Activated effector memory CD4-positive, alpha-beta T cell treated with Interleukin-2 at 50 U/mL for 16 hours (primary cell): ENCODE data around the gene PRAC1.
"Not testable (repeated sequence)": the region's sequence is repeated elsewhere in the genome, so short reads cannot be mapped to it uniquely, and the experiment has no call there.

Experiments
- DNase-seq: peaks from one replicate; pipeline ENCODE4 v3.0.0-alpha.2; 2020

Gene PRAC1

DNA sequence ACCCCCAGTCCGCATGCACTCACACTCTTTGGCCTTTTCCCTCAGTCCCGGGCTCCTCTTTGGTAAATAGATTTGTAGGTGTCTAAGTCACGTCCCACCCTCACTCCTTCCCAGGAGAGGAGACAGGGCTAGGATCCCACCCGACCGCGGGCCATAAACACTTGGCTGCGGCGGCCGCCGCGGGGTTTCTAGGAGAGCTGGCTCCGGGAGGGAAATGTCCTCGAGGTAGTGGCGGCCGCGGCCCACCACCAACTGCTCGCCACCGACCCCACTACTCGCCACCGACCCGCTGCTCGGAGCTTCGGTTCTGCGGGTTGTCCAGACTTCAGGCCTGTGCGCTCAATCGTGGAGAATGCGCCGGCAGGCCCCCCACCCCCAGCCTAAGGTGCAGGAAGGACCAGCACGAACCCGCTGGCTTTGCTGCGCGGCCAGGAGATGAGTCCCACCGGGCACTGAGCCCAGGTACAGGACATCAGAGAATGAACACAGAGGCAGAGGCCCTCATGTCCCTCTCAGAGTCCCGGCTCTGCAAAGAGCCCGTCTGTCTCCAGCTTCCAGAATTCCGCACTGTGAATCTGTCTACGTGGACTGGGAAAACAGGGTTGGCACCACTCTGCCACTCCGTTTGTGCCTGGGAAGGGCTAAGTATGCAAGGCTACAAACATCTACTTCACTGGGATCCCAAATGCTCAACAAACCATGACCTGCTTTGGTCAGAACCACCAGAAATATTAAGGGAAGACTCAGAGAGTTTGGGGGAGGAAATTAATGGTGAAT is 3.2 kb upstream of the PRAC1 start:
- no peak for DNase-seq

DNA sequence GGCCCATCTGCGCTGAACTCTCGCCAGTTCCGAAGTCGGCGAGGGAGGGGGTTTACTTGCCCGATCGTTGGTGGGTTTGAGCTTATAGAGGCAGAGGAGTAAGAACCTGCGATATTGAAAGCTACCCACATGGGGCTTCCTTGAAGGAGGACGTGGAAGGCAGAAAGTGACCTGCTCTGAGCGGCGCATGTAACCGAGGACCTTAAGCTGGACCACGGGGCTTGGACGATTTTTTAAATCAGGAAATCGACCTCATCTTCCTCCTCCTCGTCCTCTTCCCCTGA is 2.6 kb upstream of the PRAC1 start:
- DNase-seq, result no peak

DNA sequence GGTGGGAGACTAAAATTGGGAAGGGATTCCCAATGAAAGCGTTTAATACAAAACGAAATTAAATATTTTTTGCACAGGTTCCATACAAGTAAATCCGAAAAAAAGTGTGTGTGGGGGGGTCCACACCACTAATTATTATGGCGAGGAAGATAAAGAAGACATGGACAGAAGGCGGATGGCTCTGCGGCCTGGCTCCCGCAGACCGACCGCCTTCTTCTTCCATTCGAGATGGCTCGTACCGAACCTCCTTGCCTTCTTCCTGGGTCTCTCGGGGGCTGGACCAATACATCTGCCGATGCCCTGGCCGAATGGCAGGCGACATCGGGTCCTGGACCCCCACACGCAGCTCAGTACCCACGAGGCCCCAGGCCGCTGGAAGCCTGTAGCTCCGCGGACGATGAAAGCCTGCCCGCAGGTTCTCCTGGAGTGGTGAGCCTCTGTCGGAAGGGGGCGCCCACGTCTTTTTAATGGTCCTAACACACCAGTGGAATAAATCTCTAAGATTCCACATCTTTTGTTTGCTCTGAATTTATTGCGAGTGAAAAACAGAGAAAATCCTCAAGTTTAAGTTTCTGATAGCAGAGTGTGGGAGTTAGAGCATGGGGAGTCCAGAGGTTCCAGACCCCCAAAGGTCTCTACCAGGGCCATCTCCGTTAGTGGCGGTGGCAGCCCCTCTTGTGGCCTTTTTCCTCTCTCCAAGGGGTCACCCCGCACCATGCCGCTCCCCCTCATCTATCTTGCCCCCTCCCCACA is 2.1 kb upstream of the PRAC1 start:
- DNase-seq, result peak; percentile 51

DNA sequence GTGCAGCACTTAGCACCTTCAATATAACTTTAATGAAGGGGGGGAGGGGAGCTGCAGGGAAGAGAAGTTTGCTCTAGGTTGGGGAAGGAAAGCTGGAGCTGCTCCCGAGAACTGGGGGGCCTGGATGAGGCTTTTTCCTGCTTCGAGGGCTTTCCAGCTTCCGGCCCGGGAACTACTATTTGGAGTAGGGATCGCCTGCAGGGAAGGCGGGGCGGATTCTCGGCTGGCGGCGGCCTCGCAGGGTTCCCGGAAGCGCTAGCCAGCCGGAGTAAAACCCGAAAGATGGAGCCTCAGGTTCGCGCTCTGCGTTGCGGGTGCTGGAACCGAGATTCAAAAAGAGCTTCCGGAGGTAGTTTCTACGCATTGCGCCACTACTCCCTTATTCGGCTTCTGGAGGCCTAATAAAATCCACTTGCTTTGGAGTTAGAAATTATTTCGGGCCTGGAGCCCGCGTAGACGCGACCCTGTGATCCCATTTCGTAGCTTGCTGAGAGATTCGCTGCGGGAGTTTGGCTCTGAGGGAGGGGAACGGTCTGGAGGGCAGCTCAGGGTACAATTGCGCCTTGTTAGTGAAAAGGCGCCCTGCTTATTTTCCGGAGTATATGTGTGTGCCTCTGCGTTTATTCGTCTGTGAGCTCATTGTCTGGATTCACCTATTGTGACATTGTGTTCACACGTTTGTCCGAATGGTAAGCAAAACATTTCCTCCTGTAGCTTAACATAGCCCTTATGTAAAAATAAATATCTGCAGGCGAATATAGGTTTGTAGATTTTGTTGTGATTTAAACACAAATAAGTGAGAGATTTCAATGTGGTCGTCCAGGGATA is 1.3 kb upstream of the PRAC1 start:
- DNase-seq, result no peak

DNA sequence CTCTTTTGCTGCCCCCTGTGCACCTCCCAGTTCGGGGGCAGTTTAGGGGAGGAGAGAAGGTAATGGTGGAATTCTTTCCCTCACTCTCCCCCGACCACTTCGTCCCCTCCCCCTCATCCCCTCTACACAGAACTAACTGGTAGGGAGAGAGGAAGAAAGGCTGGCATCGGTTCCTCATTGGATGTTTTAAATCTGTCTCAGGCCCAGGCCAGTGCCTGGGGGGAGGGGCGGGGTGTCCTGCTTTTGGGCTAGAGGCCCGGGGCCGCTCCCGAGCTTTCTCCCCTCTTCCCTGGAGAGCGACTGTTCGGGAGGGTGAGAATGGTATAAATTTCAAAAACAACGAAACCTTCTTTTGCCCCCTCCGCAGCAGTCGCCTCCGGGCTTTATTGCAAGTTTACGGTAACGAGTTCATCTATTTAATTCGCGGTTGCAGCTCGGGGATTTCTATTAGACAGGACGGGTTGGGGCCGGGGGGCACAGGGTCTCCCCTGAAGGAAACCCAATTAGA is 651 bp upstream of the PRAC1 start, which contains the start of gene PRAC2:
TSS of gene PRAC2 (plus strand) at position 271 of the 508 bp plus-strand sequence. CDS start 1,226 bp downstream, outside the sequence.
- no peak for DNase-seq

DNA sequence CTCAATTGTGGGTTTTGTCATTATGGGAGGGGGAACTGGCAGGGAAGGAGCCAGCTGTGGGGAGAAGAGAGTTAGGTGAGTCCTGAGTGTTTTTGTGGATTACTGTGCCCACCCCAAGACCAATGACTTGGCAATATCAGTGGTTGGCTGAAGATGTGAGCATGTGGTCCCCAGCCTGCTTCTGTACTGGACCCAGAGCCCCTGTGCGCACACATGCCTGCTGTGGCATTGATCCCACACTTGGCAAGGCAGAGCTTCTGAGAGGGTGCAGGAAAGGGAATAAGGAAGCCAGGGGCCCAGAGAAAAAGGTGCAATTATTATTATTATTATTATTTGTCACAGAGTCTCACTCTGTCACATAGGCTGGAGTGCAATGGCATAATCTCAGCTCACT is 1.3 kb downstream of the PRAC1 start:
- DNase-seq, result no peak

DNA sequence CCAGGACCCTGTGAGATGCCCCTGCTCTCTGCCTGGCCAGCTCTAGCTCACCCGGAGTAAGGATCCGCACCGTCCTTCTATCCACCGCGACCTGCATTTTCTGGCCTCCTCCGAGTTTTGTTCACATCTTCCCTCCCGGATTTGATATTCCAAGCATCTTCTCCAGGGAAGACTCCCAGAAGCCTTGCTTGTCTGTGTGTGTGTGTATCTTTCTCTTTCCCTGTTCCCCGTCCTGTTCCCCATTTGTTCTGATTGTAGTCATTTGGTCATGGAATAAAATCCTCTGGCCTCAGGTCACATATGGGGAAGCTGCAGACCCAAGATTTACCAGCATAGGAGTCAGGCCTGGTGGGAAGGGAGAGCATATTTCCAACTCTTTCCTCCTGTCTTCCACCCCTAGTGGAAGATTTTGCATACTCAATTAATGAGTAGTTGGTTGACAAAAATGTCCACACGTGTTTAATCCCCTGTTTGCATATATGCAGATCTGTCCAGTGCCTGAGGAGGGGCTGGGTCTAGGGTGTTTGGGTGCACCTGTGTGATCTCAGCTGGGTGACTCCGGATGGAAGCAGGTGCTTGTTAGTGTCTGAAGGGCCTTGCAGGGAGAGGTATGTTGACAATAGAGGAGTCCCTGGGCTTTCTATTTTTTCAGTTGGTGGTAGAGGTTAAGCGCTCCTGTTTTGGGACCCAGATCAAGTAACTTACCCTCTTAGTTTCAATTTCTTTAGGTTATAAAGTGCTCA is 1.9 kb downstream of the PRAC1 start:
- DNase-seq, result no peak

DNA sequence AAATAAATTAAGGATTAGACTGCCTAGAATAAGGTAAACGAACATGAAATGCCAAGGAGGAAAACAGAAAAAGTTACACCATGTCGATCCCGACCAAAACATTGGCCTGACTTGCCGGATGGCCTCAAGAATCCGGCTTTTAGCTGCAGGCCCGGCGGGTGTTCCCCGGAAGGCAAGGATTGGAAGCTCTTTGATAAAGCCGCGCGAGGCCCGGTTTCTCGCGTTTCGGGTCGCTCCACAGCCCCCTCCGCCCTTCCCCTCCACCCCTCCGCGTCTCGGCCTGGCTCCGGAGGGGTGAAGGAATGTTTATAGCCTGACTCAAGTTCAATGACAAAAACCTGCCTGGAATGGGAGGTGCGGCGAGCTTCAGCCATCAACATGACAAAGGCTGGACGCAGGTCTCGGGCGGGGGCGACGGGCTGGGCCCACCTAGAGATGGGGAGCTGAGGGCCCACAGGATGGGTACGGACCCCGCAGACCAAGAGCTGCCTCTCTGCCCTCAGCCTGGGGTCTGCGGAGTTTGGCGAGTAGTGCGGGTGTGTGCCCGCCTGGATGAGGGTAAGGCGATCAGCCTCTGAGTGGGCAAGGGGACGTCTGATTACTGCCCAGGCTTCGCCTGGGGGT is 2.6 kb downstream of the PRAC1 start:
- no peak for DNase-seq

DNA sequence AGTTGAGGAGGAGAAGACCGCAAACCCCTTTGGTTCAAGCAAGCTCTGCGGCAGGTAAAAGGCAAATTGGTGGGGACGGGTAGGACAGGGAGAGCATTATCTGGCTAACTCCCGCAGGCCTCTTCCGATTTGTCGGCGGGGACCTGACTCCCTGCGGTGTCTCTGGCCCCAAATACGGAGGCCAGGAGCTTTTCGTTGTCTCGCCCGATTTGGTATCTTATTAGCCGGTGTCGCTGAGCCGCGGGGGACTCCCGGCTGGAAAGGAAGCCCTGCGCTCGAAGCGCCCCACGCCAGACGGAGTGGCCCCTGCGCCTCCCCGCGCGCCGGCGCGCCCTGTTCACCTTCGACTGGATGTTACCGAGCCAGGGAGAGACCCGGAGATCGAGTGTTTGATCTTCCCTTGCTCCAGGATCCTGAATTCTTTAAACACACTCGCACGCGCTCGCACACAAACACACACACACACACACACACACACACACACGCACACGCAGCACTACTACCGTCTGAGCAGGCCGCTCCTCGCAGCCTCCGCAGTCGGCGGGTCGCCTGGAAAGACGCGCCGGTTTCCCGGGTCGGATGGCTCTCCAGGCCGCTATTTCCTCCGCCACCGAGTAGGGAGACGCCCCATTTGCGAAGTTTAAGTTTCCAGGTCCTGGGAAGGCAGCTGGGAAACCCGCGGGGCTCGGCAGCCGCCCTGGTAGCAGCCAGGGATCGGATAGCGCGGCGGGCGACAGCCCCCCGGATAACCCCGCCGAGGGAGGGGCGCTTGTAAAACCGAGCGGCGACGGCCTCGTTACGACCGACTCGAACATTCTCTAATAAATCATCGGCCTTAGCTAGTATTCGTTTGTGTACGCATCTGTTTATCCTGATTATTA is 3.3 kb downstream of the PRAC1 start:
- no peak for DNase-seq

DNA sequence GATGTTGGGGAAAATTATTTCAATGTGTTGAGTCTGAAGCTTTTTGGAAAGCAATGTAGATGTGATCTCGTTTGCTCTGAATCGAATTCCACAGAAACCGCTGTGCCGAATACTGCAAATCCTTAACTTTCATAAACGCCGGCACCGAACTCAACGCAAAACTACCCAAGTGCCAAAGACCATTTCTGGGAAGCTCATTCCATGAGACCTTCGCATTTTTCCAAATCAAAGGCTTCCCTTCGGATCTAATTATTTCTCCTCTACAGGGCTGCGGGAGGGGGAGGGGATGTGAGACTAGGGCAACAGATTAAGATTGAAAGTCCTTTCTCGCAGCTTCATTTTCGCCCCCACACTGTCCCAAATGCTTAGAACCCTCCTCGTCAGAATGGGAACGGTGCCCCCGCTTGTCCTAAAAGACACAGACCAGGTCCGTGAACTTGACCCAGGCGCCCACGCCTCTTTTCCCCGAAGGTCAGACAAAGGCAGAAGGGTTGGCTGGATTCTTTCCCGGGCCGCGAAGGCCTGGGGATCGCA is 4.0 kb downstream of the PRAC1 start:
- DNase-seq, result no peak

DNA sequence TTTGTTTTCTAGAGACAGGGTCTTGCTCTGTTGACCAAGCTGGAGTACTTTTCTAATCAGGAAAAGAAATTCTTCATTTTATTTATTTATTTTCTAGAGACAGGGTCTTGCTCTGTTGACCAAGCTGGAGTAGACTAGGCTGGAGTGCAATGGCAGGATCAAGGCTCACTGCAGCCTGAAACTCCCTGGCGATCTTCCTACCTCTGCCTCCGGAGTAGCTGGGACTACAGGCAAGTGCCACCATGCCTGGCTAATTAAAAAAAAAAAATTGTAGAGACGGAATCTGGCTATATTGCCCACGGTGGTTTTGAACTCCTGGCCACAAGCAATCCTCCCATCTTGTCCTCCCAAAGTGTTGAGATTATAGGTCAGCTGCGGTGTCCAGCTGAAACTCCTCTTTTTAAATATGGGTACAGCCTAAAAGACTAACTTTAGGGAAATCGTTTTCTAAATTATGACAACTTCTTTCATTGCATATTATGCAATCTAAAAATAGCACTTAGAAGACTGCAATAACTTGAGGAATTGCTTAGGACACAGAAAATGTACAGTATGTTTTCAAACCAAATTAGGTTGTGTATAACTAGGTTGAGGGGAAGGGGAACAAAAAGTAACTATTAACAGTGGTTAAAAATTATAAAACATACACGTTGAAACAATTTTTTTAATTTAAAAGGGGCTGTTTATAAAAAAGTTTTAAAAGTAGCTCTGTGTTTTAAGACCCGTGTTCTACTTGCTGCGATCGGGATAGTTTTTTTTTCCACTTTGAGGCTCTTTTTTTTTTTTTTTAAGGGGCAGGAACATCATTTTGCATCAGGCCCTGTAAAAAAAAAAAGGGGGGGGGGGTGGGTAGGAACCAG is 4.7 kb downstream of the PRAC1 start:
- no peak for DNase-seq

DNA sequence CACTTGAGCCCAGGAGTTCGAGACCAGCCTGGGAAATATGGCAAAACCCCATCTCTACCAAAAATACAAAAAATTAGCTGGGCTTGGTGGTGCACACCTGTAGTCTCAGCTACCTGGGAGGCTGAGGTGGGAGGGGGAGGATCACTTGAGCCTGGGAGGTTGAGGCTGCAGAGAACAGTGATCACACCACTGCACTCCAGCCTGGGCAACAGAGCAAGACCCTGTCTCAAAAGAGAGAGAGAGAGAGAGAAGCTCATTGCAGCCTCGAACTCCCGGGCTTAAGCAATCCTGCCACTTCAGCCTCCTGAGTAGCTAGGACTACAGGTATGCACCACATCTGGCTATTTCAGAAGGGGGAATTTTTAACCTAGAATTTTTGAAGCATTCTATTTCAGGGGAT is 5.8 kb downstream of the PRAC1 start:
- DNase-seq, result not testable (repeated sequence)

DNA sequence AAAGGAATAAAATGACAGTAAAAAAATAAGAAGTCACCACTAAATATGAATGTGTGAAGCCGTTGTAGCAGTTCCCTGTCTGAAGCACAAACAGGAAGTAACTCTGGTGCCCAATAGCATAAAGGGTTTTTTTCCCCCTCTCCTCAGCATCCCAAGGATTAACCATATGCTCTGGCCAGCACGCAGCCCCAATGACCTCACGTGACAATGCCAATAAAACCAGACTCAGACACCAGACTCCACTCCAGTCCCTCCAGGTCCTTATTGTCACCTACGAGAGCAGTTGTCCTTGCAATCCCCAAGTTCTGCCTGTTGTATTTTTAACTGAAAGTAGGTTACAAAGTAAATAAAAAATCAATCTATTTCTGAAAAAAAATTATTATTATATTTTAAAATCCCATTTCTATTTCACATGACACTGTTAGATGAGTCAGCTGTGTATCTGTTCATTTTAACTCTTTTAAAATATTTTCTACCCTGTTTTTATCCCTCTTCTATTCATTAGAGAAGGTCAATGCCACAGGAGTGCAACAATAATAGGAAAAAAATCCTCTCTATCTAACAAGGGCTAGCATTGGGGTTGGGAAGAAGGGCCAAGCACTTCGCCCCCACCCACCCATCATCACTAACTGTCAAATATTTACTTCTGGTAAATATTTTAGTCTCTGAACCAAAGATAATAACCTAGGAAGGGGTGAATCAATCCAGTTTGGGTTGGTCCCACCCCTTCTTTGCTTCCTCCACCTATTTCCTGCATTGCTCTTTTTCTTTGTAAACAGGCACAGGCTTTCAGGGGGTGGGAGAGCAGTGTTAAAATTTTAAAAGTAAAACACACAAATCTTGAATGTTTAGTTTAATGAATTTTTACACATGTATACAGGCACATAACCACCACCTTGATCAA is 6.6 kb downstream of the PRAC1 start:
- no peak for DNase-seq

DNA sequence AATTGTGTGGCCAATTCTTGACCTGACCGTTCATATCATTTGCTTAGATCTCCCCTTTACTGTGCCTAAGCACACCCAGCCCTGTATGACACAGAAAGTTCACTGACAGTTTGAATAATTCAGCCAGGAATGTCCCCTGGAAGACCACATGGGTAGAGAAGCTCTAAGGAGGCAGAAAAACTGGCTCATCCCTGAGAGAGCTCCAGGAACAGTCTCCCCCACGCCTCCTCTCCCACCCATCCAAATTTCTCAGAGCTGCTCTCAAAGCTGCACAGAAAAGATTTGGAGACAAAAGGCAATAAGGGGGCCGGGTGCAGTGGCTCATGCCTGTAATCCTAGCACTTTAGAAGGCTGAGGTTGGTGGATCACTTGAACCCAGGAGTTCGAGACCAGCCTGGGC is 11.2 kb downstream of the PRAC1 start:
- no peak for DNase-seq

DNA sequence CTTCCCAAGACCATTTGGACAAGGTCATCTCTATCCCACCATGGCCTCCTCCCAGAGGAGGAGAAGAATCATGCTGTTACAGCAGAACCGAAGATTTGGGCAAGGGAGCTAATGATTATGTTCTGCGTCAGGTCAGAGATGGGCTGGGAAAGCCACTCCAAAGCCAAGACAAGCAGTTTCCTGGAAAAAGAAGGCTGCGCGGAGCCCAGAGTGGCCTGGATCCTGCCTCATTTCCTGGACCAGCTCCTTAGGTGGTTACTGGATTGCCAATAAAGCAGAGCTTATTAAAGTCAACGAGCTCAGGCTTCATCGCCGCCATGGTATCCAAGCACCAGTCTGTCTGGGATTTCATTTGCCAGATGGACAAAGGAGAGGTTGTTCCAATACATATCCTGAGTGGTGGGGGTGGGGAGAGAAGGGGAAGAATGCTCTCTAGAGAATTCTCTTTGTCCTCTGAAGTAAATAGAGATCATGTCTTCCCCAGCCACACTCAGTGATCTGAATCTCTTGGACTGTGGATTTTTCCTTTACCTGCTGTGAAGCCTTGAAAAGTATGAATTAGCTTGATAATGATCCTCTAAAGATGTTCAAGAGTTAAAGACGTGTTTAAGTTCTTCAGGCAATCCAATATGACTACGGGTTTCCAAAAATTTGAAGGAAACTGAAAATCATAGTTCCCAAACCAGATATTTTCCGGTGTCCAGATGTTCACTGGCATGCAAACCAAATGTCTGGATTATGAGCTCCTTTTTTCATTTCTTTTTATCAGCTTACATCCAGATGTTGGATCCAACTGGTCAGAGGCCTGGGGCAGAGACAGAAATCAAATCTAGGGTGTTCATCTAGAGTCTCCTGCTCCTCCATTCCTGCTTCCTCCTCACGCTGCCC is 17.7 kb downstream of the PRAC1 start:
- DNase-seq, result no peak

DNA sequence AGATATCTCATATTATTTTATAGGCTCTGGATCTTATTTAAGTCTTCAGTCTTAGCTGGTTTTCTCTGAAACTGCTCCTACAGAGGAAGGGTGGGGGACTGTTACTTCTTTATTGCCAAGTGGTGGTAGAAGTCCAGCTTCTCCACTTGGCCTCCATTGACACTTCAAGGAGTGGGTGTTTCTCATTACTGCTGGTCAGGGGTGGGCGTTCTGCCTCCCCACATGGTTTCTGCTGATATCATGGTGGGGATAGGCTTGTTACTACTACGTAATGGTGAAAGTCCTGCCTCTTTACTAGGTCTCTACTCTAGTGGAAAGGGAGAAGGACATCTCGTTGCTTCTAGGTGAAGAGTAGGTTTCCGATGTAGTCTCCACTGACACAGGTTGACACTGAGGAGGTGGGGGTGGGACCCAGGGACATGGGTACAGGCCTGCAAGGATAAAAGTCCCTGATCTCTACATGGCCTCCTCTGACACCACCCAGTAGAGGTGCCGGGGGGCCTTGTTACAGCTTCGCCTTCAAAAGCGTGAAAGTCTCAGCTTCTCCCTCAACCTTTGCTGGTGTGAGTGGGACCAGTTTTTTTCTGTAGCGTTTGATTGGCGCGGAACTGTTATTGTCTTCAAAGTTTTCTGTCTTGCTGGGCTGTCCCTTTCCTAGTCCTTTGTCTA is 20.3 kb downstream of the PRAC1 start:
- no peak for DNase-seq

DNA sequence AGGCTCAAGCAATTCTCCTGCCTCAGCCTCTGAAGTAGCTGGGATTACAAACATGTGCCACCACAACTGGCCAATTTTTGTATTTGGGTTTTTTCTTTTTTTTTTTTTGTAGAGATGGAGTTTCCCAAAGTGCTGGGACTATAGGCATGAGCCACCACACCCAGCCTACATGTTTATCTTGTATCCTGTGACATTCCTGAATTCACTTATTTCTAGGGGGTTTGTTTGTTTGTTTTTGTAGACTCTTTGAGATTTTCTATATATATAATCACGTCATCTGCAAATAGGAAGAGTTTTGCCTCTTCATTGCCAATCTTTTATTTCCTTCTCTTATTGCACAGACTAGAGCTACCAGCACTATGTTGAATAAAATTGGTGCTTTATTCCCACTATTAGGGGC is 29.1 kb downstream of the PRAC1 start:
- no peak for DNase-seq
